ENCODE data around the gene RPS6KA5. TPM values are rescaled to one million over a fixed set of nuclear protein-coding genes. Genes with fewer than 3 reads are reported as not detected.

Gene RPS6KA5
- total RNA-seq, 1 experiment from 2014 or later: 24.2 TPM

GRCh38 chr14:91089958-91090535 lies 29.6 kb upstream of the RPS6KA5 start:
- H3K27me3 ChIP-seq (ENCODE audit: insufficient read depth, low read length): no peaks in the 10 kb centered on the region
- H4K20me1 ChIP-seq (ENCODE audit: insufficient read depth): no peaks in the 10 kb centered on the region
- CTCF ChIA-PET: no interaction called here
- no peak overlapping the region for H3K27ac ChIP-seq (ENCODE audit: low read depth, low read length)
- H2AFZ ChIP-seq (ENCODE audit: low read depth, low read length, poor library complexity, severe bottlenecking): no peak overlapping the region
- no peaks in the 10 kb centered on the region for H3K9me2 ChIP-seq (ENCODE audit: insufficient read depth)
- no peaks in the 10 kb centered on the region for H3K9me3 ChIP-seq (ENCODE audit: control insufficient read depth in 1 of 2, insufficient read depth in 1 of 2, low read depth in 1 of 2, low read length in 2 of 2)
- intact Hi-C loops (cut with micrococcal nuclease): no loop called here
- TF ChIP-seq ATF3 (IDR thresholded peaks at IDR 0.05) (no peak), CBX3 (IDR thresholded peaks at IDR 0.05; ENCODE audit: low read depth) (no peak), CTCF (IDR thresholded peaks at IDR 0.05 in 2 of 3, conservative IDR thresholded peaks at IDR 0.05 in 1 of 3; ENCODE audit: borderline replicate concordance in 1 of 3, insufficient read depth in 1 of 3, low read depth in 2 of 3, low read length in 2 of 3) (no peak), JUND (IDR thresholded peaks at IDR 0.05) (no peak), TCF7L2 (IDR thresholded peaks at IDR 0.05; ENCODE audit: borderline replicate concordance, extremely low read depth, insufficient read depth, insufficient read length) (no peak), EGR1 (IDR thresholded peaks at IDR 0.05; ENCODE audit: low read depth) (no peak), ZFX (IDR thresholded peaks at IDR 0.05) (no peak), POLR2A (IDR thresholded peaks at IDR 0.05; ENCODE audit: borderline replicate concordance, extremely low read depth, insufficient read depth, insufficient read length) (no peak)
- no TSS peak for BruUV-seq (replicated peaks)
- no peaks in the 10 kb centered on the region for H3K36me3 ChIP-seq (ENCODE audit: control insufficient read depth in 1 of 2, insufficient read depth in 2 of 2, low read length in 2 of 2)
- H3K4me2 ChIP-seq (ENCODE audit: low read length): no peak overlapping the region
- no peak overlapping the region for H3K4me3 ChIP-seq (replicated peaks in 1 of 2; ENCODE audit: low read depth in 1 of 2, low read length in 2 of 2)
- RAD21 ChIA-PET (ENCODE audit: low non-redundant PET in 1 of 2, low total read pairs in 2 of 2, uncharacterized antibody in 2 of 2, unreplicated experiment in 2 of 2): no interaction called here
- POLR2A ChIA-PET: no interaction called here
- no peak for DNase-seq (ENCODE audit: low read depth, low spot score)
- H3K9ac ChIP-seq (ENCODE audit: low read length): no peak overlapping the region
- no peak for ATAC-seq
- H3K4me1 ChIP-seq (ENCODE audit: control insufficient read depth in 1 of 2, insufficient read depth in 2 of 2, low read length in 2 of 2): no peaks in the 10 kb centered on the region
- H3K79me2 ChIP-seq (ENCODE audit: insufficient read depth, low read length): no peaks in the 10 kb centered on the region

Measured in HCT116 (cell line).